K562 (cell line): Measurements from ENCODE around the gene SFI1. TPM values are rescaled to one million over a fixed set of nuclear protein-coding genes. Genes with fewer than 3 reads are reported as not detected.

Experiments
- CBFA2T3 ChIP-seq: fragments of 450-650 bp; IDR thresholded peaks from 2 replicates; pipeline ENCODE4 v1.6.1; 2017
- EGR1 ChIP-seq: fragments of 450-650 bp; conservative IDR thresholded peaks from 2 replicates; pipeline ENCODE4 v1.6.1; 2017; ENCODE audit warnings: mild to moderate bottlenecking
- FOXA1 ChIP-seq: fragments of 450-650 bp; IDR thresholded peaks from 2 replicates; pipeline ENCODE4 v1.6.1; 2016; ENCODE audit warnings: mild to moderate bottlenecking, borderline replicate concordance
- HNRNPLL ChIP-seq: fragments of 200-400 bp; formaldehyde crosslinking; IDR thresholded peaks from 2 replicates; pipeline ENCODE4 v1.6.1; 2017; ENCODE audit warnings: low read length, low read depth, mild to moderate bottlenecking; ENCODE audit not compliant: poor library complexity, severe bottlenecking
- IRF9 ChIP-seq: fragments of 450-650 bp; IDR thresholded peaks from 2 replicates; pipeline ENCODE4 v1.6.1; 2016; ENCODE audit warnings: missing biosample characterization, missing genetic modification characterization
- LARP7 ChIP-seq: fragments of 450-650 bp; IDR thresholded peaks from 2 replicates; pipeline ENCODE4 v1.6.1; 2016
- MEF2D ChIP-seq: conservative IDR thresholded peaks from 2 replicates; pipeline ENCODE4 v1.6.1; 2016; ENCODE audit warnings: low read depth, missing genetic modification characterization, missing compliant biosample characterization
- MYBL2 ChIP-seq, 2 experiments: fragments of 450-650 bp in 1 of 2; sonication (generic) in 1 of 2; formaldehyde crosslinking in 1 of 2; IDR thresholded peaks; 2 replicates each; pipeline versions ENCODE4 v1.6.1 to v1.8.1; 2017 to 2022; ENCODE audit warnings: borderline replicate concordance in 1 of 2, inconsistent platforms in 1 of 2, low read depth in 1 of 2, mild to moderate bottlenecking in 1 of 2, missing genetic modification reagents in 1 of 2, moderate library complexity in 1 of 2
- RCOR1 ChIP-seq, 2 experiments: IDR thresholded peaks; 2 replicates each; pipeline ENCODE4 v1.6.1; 2012; ENCODE audit warnings: low read depth in 2 of 2, low read length in 2 of 2, borderline replicate concordance in 1 of 2, improper control_type of control experiment in 1 of 2
- SP1 ChIP-seq: sonication (generic); formaldehyde crosslinking; IDR thresholded peaks from 2 replicates; pipeline ENCODE4 v1.8.1; 2022; ENCODE audit warnings: mild to moderate bottlenecking, missing genetic modification reagents
- SUPT5H ChIP-seq: fragments of 450-650 bp; IDR thresholded peaks from 2 replicates; pipeline ENCODE4 v1.6.1; 2016
- TBP ChIP-seq: optimal IDR thresholded peaks from 2 replicates; pipeline ENCODE3; 2011; ENCODE audit warnings: low read depth, low read length, improper control_type of control experiment
- TEAD1 ChIP-seq, 2 experiments: fragments of 450-650 bp in 1 of 2; sonication (generic) in 1 of 2; formaldehyde crosslinking; IDR thresholded peaks; 2 replicates each; pipeline versions ENCODE4 v1.4.0 to v1.8.0; 2020 to 2022; ENCODE audit warnings: mild to moderate bottlenecking in 2 of 2, missing genetic modification reagents in 1 of 2
- ZBTB9 ChIP-seq: fragments of 450-650 bp; formaldehyde crosslinking; IDR thresholded peaks from 2 replicates; pipeline ENCODE4 v1.4.0; 2020; ENCODE audit warnings: mild to moderate bottlenecking, moderate library complexity
- ZC3H4 ChIP-seq: sonication (generic); formaldehyde crosslinking; IDR thresholded peaks from 2 replicates; pipeline ENCODE4 v1.9.0; 2021; ENCODE audit warnings: missing genetic modification reagents, borderline replicate concordance
- ZNF407 ChIP-seq: fragments of 450-650 bp; IDR thresholded peaks from 2 replicates; pipeline ENCODE4 v1.6.1; 2016; ENCODE audit warnings: low read depth
- ZNF589 ChIP-seq: fragments of 200-800 bp; sonication (Bioruptor generic); IDR thresholded peaks from 2 replicates; pipeline ENCODE4 v1.6.1; 2016; ENCODE audit warnings: low read depth, missing genetic modification characterization, missing compliant biosample characterization
- polyA plus RNA-seq, 8 experiments: library from polyadenylated mRNA; depleted of rRNA in 4 of 8; stranded (reverse) in 5 of 8; unstranded in 3 of 8; fragments of >200 nt; fragmentation: Nextera tagmentation in 2 of 8; fragmentation: Illumina TruSeq in 1 of 8; extraction: Ambion mirVana in 2 of 8; extraction: Trizol in 1 of 8; gene quantifications; 2 replicates each; pipeline versions ENCODE4 v1.2.1 to v1.2.3, GENCODE V29; 2011 to 2014; ENCODE audit warnings: inconsistent platforms in 1 of 8, missing spikeins in 1 of 8
- total RNA-seq, 7 experiments: library from RNA; depleted of rRNA in 6 of 7; stranded (reverse); fragments of >200 nt in 6 of 7; fragmentation: Illumina TruSeq in 2 of 7; extraction: Trizol in 2 of 7; gene quantifications; 2 replicates each; pipeline versions ENCODE4 v1.2.1 to v1.2.3, GENCODE V29; 2011 to 2021; ENCODE audit warnings: low replicate concordance in 1 of 7

Gene SFI1
- total and polyA plus RNA-seq, 9 of the 15 experiments (the other 6 are each of a cell fraction or from before 2014, with no cell fraction given): 3.0 to 25.6 (median 14.1) TPM

GRCh38 chr22:31489632-31490495, 6.5 kb upstream of the SFI1 start, which contains the start of gene EIF4ENIF1 (continued):
- TF ChIP-seq MYBL2 (IDR thresholded peaks at IDR 0.05; ENCODE audit: low read depth) (no peak), MYBL2 (CRISPR knock-in tag; IDR thresholded peaks at IDR 0.05; ENCODE audit: borderline replicate concordance) (no peak), ZNF589 (CRISPR knock-in tag) (0 out of 2 replicates have a peak, but pooled peaks have one; percentile 20), ZNF407 (peak; percentile 90), ZC3H4 (CRISPR knock-in tag) (no peak), EGR1 (peak; percentile 33), ZBTB9 (no peak), IRF9 (tag) (no peak), HNRNPLL (no peak), TEAD1 (CRISPR knock-in tag; IDR thresholded peaks at IDR 0.05) (0 out of 4 replicates have a peak, but pooled peaks of 1 of the 2 experiments have one; percentile 14), MEF2D (tag) (no peak), TBP (peak; percentile 61), SP1 (CRISPR knock-in tag) (no peak; the same call in 1 of the 2 replicates), CBFA2T3 (no peak), LARP7 (no peak), SUPT5H (no peak; the same call in 1 of the 2 replicates), RCOR1 (IDR thresholded peaks at IDR 0.05; ENCODE audit: borderline replicate concordance in 1 of 2, low read depth in 2 of 2, low read length in 2 of 2) (no peak; a peak in 1 of 4 replicates), FOXA1 (no peak)
